22Rv1 (cell line): Measurements from ENCODE around the gene NSUN3.

Experiments used
- ZFX ChIP-seq: fragments of 450-650 bp; IDR thresholded peaks from 2 replicates; pipeline ENCODE4 v1.6.1; 2017; ENCODE audit warnings: antibody characterized with exemption, borderline replicate concordance
- TF ChIP-seq, protein P1 (sequence below): fragments of 450-650 bp; IDR thresholded peaks from 2 replicates; pipeline ENCODE4 v1.5.1; 2017; ENCODE audit warnings: mild to moderate bottlenecking

DNA sequence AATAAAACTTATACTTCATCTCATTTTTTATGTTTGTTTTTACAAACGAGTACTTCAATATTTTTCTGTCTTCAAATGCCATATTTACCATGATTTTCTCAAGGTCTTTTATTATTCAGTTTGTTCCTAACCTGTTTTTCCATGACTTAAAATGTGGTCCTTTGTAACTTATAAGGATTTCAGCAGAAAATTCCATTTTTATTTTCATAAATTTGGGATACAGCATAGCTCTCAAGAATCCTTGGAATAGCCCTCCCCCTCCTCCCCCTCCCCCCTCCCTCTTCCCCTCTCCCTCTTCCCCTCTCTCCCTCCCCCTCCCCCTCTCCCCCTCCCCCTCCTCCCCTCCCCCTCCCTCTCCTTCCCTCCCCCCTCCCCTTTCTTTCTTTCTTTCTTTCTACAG, 19.6 kb upstream of the NSUN3 start:
- TF ChIP-seq, protein P1, sequence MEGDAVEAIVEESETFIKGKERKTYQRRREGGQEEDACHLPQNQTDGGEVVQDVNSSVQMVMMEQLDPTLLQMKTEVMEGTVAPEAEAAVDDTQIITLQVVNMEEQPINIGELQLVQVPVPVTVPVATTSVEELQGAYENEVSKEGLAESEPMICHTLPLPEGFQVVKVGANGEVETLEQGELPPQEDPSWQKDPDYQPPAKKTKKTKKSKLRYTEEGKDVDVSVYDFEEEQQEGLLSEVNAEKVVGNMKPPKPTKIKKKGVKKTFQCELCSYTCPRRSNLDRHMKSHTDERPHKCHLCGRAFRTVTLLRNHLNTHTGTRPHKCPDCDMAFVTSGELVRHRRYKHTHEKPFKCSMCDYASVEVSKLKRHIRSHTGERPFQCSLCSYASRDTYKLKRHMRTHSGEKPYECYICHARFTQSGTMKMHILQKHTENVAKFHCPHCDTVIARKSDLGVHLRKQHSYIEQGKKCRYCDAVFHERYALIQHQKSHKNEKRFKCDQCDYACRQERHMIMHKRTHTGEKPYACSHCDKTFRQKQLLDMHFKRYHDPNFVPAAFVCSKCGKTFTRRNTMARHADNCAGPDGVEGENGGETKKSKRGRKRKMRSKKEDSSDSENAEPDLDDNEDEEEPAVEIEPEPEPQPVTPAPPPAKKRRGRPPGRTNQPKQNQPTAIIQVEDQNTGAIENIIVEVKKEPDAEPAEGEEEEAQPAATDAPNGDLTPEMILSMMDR = no peak
- no peak for TF ChIP-seq ZFX
